ENCODE measurements around the gene RHBDL1. TPM values are rescaled to one million over a fixed set of nuclear protein-coding genes. Genes with fewer than 3 reads are reported as not detected.

RHBDL1 gene
- total RNA-seq, 1 experiment from 2014 or later: 3.6 TPM

DNA sequence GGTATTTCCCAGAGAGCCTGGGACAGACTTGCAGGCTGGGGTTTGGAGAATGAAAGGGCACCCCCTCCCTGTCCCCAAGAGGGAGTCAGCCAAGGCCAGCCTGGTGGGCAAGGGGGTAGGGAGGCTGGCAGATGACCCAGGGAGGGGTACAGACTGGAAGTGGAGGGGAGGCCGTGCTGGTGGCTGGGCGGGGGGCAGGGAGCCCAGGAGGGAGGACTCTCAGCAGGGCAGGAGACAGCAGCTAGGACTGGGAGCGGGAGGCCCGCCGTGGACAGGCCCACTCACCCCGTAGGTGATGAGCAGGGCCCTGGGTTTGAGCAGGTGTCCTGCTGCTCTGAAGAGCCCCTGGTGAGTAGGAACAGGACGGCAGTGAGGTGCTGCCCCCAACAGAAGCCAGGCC, 40.5 kb upstream of the RHBDL1 start:
- Histone ChIP-seq H4K20me1 (ENCODE audit: insufficient read depth, low read depth, low read length) (peaks cover 7% of the 10 kb centered on the region; the same call in 1 of the 2 replicates), H3K27me3 (ENCODE audit: low read length) (no peaks in the 10 kb centered on the region), H3K36me3 (ENCODE audit: insufficient read depth, low read length) (0 out of 2 replicates have a peak, but pooled peaks cover 4% of the 10 kb centered on the region), H2AFZ (ENCODE audit: low read length) (no peak overlapping the region), H3K4me3 (ENCODE audit: low read length) (peak overlapping the region; percentile 99), H3K4me2 (ENCODE audit: low read depth, low read length, poor library complexity, severe bottlenecking) (peak overlapping the region; percentile 97), H3K27ac (ENCODE audit: low read length) (no peak overlapping the region), H3K9me3 (ENCODE audit: low read length) (no peaks in the 10 kb centered on the region), H3K4me1 (ENCODE audit: low read length) (peaks cover 29% of the 10 kb centered on the region), H3K9me2 (replicated peaks; ENCODE audit: insufficient read depth, low read length) (no peaks in the 10 kb centered on the region), H3K9ac (ENCODE audit: low read length) (peak overlapping the region; percentile 95), H3K79me2 (ENCODE audit: low read length) (peaks cover 20% of the 10 kb centered on the region)
- no peak for DNase-seq

DNA sequence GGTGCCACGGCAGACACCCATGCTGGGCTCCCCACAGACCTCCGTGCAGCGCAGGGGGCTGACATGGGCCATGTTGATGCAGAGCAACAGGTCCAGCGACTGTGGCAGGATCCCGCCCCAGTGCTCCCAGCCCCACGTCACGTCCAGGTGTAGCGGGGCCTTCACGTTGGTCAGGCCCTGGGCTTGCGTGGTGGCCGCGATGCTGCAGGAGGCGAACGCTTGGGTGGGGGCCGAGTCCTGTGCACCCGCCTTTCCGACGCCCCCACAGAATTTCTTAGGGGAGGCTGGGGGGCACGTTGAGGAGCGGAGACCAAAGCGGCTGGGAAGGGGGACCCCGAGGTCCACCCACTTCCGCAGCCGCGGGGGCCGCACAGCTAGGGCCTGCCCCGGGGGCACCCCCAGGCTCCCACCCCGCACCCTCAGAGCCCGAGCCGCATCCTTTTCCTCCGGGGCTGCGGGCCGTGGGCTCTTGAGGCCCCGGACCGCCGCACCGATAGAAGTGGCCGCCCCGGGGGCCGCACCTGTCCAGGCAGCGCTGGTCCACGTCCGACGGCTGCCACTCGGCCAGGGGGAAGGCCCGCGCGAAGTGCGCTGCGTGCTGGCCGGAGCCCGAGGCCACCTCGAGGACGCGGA, 39.8 kb upstream of the RHBDL1 start:
- Histone ChIP-seq H3K4me3 (ENCODE audit: low read length) (peak overlapping the region; percentile 99), H3K27ac (ENCODE audit: low read length) (peak overlapping the region; percentile 44; the same call in 1 of the 2 replicates), H3K4me1 (ENCODE audit: low read length) (peaks cover 31% of the 10 kb centered on the region), H3K9ac (ENCODE audit: low read length) (peak overlapping the region; percentile 95), H3K9me2 (replicated peaks; ENCODE audit: insufficient read depth, low read length) (no peaks in the 10 kb centered on the region), H4K20me1 (ENCODE audit: insufficient read depth, low read depth, low read length) (peaks cover 7% of the 10 kb centered on the region; the same call in 1 of the 2 replicates), H3K27me3 (ENCODE audit: low read length) (no peaks in the 10 kb centered on the region), H3K79me2 (ENCODE audit: low read length) (peaks cover 20% of the 10 kb centered on the region), H2AFZ (ENCODE audit: low read length) (0 out of 2 replicates have a peak overlapping the region, but pooled peaks have one; percentile 35), H3K9me3 (ENCODE audit: low read length) (no peaks in the 10 kb centered on the region), H3K36me3 (ENCODE audit: insufficient read depth, low read length) (0 out of 2 replicates have a peak, but pooled peaks cover 4% of the 10 kb centered on the region), H3K4me2 (ENCODE audit: low read depth, low read length, poor library complexity, severe bottlenecking) (peak overlapping the region; percentile 97)
- DNase-seq: peak; percentile 65

DNA sequence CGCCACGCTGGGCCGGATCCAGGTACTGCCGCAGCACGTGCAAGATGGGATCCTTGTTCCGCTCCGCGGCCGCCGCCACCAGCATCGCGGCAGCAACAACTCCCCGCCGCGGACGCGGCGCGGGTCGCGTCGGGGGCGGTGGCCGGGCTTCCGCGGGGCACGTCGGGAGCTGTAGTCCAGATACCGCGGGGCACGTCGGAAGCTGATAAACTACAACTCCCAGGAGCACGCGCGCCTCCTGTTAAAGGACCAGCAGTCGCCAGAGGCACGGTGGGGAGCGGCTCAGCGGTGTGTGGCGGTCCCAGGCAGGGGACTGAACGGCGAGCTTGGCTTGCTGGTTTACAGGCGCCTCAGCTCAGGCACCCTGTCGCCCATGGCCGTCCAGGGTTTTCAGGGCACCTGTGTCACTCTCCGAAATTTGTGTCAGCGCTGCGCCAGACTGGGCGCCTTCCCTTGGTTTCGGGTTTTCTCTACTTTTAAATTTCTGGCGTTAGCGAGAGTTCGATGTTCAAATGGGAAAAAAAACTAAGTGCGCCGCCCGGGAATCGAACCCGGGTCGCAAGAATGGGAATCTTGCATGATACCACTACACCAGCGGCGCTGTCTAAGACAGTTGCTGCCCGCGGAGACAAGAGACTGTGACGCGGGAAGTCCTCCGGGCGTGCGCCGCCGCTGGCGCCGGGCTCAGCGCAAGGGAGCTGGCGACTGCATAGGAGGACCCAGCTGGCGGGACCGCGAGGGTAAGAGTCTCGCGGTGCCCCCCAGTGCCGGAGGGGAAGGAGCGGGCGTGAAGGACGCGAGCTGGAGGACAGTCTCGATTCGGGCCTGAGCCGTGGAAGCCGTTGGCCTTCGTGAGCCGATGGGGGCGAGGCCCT, 39.0 kb upstream of the RHBDL1 start, which contains the start of gene METTL26:
METTL26 (minus strand) TSS at position 100 of the 875 bp plus-strand sequence; CDS start at position 85, 15 bp downstream.
- Histone ChIP-seq H3K4me2 (ENCODE audit: low read depth, low read length, poor library complexity, severe bottlenecking) (peak within 1 kb of the TSS; percentile 97), H2AFZ (ENCODE audit: low read length) (peak within 1 kb of the TSS; percentile 96), H3K36me3 (ENCODE audit: insufficient read depth, low read length) (0 out of 2 replicates have a peak, but pooled peaks cover 4% of the 10 kb centered on the region), H3K79me2 (ENCODE audit: low read length) (peaks cover 23% of the 10 kb centered on the region), H3K4me1 (ENCODE audit: low read length) (peaks cover 32% of the 10 kb centered on the region), H4K20me1 (ENCODE audit: insufficient read depth, low read depth, low read length) (peaks cover 7% of the 10 kb centered on the region; the same call in 1 of the 2 replicates), H3K27me3 (ENCODE audit: low read length) (no peaks in the 10 kb centered on the region), H3K4me3 (ENCODE audit: low read length) (peak within 1 kb of the TSS; percentile 99), H3K9me2 (replicated peaks; ENCODE audit: insufficient read depth, low read length) (no peaks in the 10 kb centered on the region), H3K27ac (ENCODE audit: low read length) (peak within 1 kb of the TSS; percentile 74), H3K9ac (ENCODE audit: low read length) (peak within 1 kb of the TSS; percentile 95), H3K9me3 (ENCODE audit: low read length) (no peaks in the 10 kb centered on the region)
- DNase-seq: peak; percentile 97

DNA sequence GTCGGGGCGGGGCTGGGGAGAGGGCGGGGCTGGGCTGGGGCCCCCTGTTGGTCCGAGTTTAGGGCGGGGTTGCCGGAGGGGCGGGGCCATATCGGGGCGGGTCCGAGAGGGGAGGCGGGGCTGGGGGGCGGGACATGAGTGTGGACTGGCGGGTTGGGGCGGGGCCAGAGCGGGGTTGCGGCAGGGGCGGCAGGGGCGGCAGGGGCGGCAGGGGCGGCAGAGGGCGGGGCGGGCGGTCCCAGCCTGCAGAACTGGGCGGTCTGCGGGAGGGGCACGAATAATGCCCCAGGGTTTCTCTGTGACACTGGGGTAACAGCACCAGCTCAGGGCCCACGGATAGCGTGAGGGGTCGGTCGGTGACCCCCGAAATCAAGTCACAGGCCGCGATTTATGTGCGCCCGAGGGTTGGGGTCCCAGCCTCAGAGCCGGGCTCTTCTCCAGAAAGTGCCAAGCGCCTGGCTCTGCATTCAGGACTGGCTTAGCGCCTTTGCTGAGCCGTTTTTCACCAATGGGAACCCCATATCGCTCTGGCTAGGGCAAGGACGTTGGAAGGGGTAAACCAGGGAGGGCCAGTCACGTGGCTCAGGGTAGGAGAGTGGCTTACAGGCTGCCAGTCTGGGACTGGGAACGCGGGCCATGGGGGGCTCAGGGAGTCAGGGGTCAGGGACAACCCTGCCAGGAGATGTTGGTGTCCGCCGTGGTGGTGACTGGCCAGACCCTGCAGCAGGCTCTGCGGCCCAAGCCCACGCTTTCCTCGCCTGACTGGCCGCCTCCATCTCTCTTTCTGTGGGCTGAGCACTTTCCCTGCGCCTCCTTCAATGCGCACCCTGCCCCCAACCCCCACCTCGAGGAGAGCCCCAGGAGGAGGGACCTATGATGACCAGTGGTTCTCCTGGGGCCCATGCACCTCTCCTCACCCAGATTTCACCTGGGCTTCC, 38.1 kb upstream of the RHBDL1 start:
- H3K4me2 ChIP-seq (ENCODE audit: low read depth, low read length, poor library complexity, severe bottlenecking): peak overlapping the region; percentile 97
- H3K4me1 ChIP-seq (ENCODE audit: low read length): peaks cover 32% of the 10 kb centered on the region
- DNase-seq: no peak
- peak overlapping the region; percentile 99 for H3K4me3 ChIP-seq (ENCODE audit: low read length)
- H3K27me3 ChIP-seq (ENCODE audit: low read length): no peaks in the 10 kb centered on the region
- H4K20me1 ChIP-seq (ENCODE audit: insufficient read depth, low read depth, low read length): peaks cover 7% of the 10 kb centered on the region; the same call in 1 of the 2 replicates
- H3K79me2 ChIP-seq (ENCODE audit: low read length): peaks cover 29% of the 10 kb centered on the region
- peak overlapping the region; percentile 74; the same call in 1 of the 2 replicates for H3K27ac ChIP-seq (ENCODE audit: low read length)
- no peaks in the 10 kb centered on the region for H3K9me3 ChIP-seq (ENCODE audit: low read length)
- H3K9me2 ChIP-seq (replicated peaks; ENCODE audit: insufficient read depth, low read length): no peaks in the 10 kb centered on the region
- peak overlapping the region; percentile 96; the same call in 1 of the 2 replicates for H2AFZ ChIP-seq (ENCODE audit: low read length)
- 0 out of 2 replicates have a peak, but pooled peaks cover 4% of the 10 kb centered on the region for H3K36me3 ChIP-seq (ENCODE audit: insufficient read depth, low read length)
- peak overlapping the region; percentile 95 for H3K9ac ChIP-seq (ENCODE audit: low read length)

DNA sequence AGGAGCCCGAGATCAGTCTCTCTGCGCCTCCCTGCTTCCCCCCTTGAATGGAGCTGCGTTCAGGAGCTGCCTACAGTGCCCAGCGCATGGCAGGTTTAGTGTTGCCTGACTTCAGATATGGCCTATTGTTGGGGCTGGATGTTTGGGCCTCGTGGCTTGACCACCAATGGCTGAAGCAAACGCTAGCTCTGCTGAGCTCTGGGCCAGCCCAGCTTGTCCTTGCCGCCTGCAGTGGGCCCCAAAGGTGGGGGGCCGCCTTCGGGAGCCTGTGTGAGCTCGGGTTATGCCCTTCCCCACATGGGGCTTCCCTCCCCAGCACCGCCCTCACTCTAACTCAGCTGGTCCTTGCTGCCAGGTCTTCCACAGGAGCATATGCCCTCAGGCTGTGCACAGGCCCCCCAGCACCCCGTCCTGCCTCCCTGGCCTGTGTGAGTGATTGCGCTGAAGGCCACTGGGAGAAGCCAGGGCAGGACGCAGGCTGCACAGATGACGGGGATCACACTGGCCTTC, 37.4 kb upstream of the RHBDL1 start:
- peaks cover 36% of the 10 kb centered on the region for H3K79me2 ChIP-seq (ENCODE audit: low read length)

DNA sequence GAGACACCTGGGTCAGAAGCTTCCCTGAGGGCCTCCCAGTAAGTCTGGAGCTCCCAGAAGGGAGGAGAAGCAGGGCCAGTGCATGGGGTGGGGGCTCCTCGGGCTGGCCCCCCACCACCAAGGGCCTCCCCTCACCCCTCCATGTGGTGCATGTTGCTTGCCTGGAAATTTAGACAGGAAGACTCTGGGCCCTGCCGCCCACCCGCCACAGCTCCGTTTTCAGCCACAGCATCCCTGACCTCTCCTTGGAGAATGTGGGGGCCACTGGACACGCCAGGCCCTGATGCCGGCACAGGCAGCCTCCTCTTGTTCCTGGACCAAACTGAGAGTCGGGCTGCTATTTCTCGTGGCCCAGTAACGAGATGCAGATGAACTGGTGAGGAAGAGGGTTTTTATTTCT, 36.6 kb upstream of the RHBDL1 start:
- H3K4me3 ChIP-seq (ENCODE audit: low read length): no peak overlapping the region

More for the DNA sequence above, 37.4 kb upstream of the RHBDL1 start:
- no peak overlapping the region for H2AFZ ChIP-seq (ENCODE audit: low read length)
- DNase-seq: no peak
- H3K4me1 ChIP-seq (ENCODE audit: low read length): peaks cover 37% of the 10 kb centered on the region
- H4K20me1 ChIP-seq (ENCODE audit: insufficient read depth, low read depth, low read length): peaks cover 11% of the 10 kb centered on the region; the same call in 1 of the 2 replicates
- H3K4me2 ChIP-seq (ENCODE audit: low read depth, low read length, poor library complexity, severe bottlenecking): no peak overlapping the region
- H3K36me3 ChIP-seq (ENCODE audit: insufficient read depth, low read length): 0 out of 2 replicates have a peak, but pooled peaks cover 4% of the 10 kb centered on the region
- H3K27me3 ChIP-seq (ENCODE audit: low read length): no peaks in the 10 kb centered on the region
- H3K4me3 ChIP-seq (ENCODE audit: low read length): no peak overlapping the region
- no peak overlapping the region for H3K27ac ChIP-seq (ENCODE audit: low read length)
- no peaks in the 10 kb centered on the region for H3K9me2 ChIP-seq (replicated peaks; ENCODE audit: insufficient read depth, low read length)
- no peaks in the 10 kb centered on the region for H3K9me3 ChIP-seq (ENCODE audit: low read length)
- no peak overlapping the region for H3K9ac ChIP-seq (ENCODE audit: low read length)

DNA sequence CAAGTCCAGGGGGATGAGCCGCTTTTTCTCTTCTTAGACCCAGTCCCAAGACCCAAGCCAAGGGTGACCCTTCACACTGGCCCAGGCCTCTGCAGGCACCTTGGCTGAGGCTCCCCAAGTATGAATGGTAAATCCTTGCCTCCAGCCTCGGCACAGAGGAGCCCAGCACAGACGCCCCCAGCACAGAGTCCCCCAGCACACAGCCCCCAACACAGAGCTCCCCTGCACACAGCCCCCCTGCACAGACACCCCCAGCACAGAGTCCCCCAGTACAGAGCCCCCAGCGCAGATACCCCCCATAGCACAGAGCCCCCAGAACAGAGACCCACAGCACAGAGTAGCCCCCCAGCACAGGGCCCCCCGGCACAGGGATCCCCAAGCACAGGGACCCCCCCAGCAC, 34.9 kb upstream of the RHBDL1 start:
- Histone ChIP-seq H3K9ac (ENCODE audit: low read length) (peak overlapping the region; percentile 96), H4K20me1 (ENCODE audit: insufficient read depth, low read depth, low read length) (0 out of 2 replicates have a peak, but pooled peaks cover 8% of the 10 kb centered on the region), H3K36me3 (ENCODE audit: insufficient read depth, low read length) (peaks cover 3% of the 10 kb centered on the region; the same call in 1 of the 2 replicates), H3K79me2 (ENCODE audit: low read length) (peaks cover 43% of the 10 kb centered on the region), H3K4me3 (ENCODE audit: low read length) (peak overlapping the region; percentile 95), H3K4me2 (ENCODE audit: low read depth, low read length, poor library complexity, severe bottlenecking) (peak overlapping the region; percentile 89), H2AFZ (ENCODE audit: low read length) (no peak overlapping the region), H3K9me3 (ENCODE audit: low read length) (no peaks in the 10 kb centered on the region), H3K27ac (ENCODE audit: low read length) (0 out of 2 replicates have a peak overlapping the region, but pooled peaks have one; percentile 35), H3K27me3 (ENCODE audit: low read length) (no peaks in the 10 kb centered on the region), H3K4me1 (ENCODE audit: low read length) (peaks cover 52% of the 10 kb centered on the region), H3K9me2 (replicated peaks; ENCODE audit: insufficient read depth, low read length) (no peaks in the 10 kb centered on the region)
- no peak for DNase-seq

More for the DNA sequence above, 36.6 kb upstream of the RHBDL1 start:
- peak overlapping the region; percentile 51 for H3K9ac ChIP-seq (ENCODE audit: low read length)
- H3K4me1 ChIP-seq (ENCODE audit: low read length): peaks cover 44% of the 10 kb centered on the region
- DNase-seq: no peak
- H3K79me2 ChIP-seq (ENCODE audit: low read length): peaks cover 44% of the 10 kb centered on the region
- no peaks in the 10 kb centered on the region for H3K27me3 ChIP-seq (ENCODE audit: low read length)
- 0 out of 2 replicates have a peak, but pooled peaks cover 4% of the 10 kb centered on the region for H3K36me3 ChIP-seq (ENCODE audit: insufficient read depth, low read length)
- no peaks in the 10 kb centered on the region for H3K9me3 ChIP-seq (ENCODE audit: low read length)
- H3K4me2 ChIP-seq (ENCODE audit: low read depth, low read length, poor library complexity, severe bottlenecking): peak overlapping the region; percentile 29
- no peak overlapping the region for H2AFZ ChIP-seq (ENCODE audit: low read length)
- H4K20me1 ChIP-seq (ENCODE audit: insufficient read depth, low read depth, low read length): peaks cover 11% of the 10 kb centered on the region; the same call in 1 of the 2 replicates
- H3K27ac ChIP-seq (ENCODE audit: low read length): peak overlapping the region; percentile 62
- H3K9me2 ChIP-seq (replicated peaks; ENCODE audit: insufficient read depth, low read length): no peaks in the 10 kb centered on the region
